GM18909 (cell line): ENCODE data around the gene ITPR3.
A peak's percentile ranks its signal among the peaks of the same experiment; 100 is the strongest.

Source experiments
- ATAC-seq: cut with Tn5 transposase; IDR thresholded peaks from one replicate; pipeline ENCODE4 v1.9.1; 2021; ENCODE audit warnings: mild to moderate bottlenecking; ENCODE audit not compliant: unreplicated experiment, poor library complexity

Gene ITPR3

GRCh38 chr6:33711140-33712129 is 90.3 kb downstream of the ITPR3 start, which contains the start of gene UQCC2:
Gene UQCC2, minus strand, starts transcription at chr6:33711700. Its CDS starts 14 bp downstream, at chr6:33711686.
- ATAC-seq: peak; percentile 90

- no peak for ATAC-seq
Measured at GRCh38 chr6:33712914-33713313, 91.8 kb downstream of the ITPR3 start.

- no peak for ATAC-seq
Measured at GRCh38 chr6:33713786-33714185, 92.7 kb downstream of the ITPR3 start.

- no peak for ATAC-seq
Measured at GRCh38 chr6:33714385-33715040, 93.4 kb downstream of the ITPR3 start.

GRCh38 chr6:33716379-33716778 is 95.3 kb downstream of the ITPR3 start:
- no peak for ATAC-seq

GRCh38 chr6:33716890-33717632 is 95.9 kb downstream of the ITPR3 start:
- no peak for ATAC-seq

GRCh38 chr6:33717934-33718455 is 96.9 kb downstream of the ITPR3 start:
- ATAC-seq: no peak

- no peak for ATAC-seq
Measured at GRCh38 chr6:33718713-33719112, 97.6 kb downstream of the ITPR3 start.

- no peak for ATAC-seq
Measured at GRCh38 chr6:33719326-33719987, 98.3 kb downstream of the ITPR3 start.

- ATAC-seq: no peak
Measured at GRCh38 chr6:33720998-33721397, 99.9 kb downstream of the ITPR3 start.

- ATAC-seq: no peak
Measured at GRCh38 chr6:33721508-33721907, 100.4 kb downstream of the ITPR3 start.

- ATAC-seq: no peak
Measured at GRCh38 chr6:33722103-33722623, 101.0 kb downstream of the ITPR3 start.

GRCh38 chr6:33723371-33724085 is 102.4 kb downstream of the ITPR3 start:
- ATAC-seq: no peak

- ATAC-seq: no peak
Measured at GRCh38 chr6:33724102-33725023, 103.2 kb downstream of the ITPR3 start.

- ATAC-seq: no peak
Measured at GRCh38 chr6:33725222-33725621, 104.1 kb downstream of the ITPR3 start.

GRCh38 chr6:33725891-33726673 is 105.0 kb downstream of the ITPR3 start:
- ATAC-seq: no peak

GRCh38 chr6:33726696-33727095 is 105.6 kb downstream of the ITPR3 start:
- ATAC-seq: no peak
